GM18507 (cell line): ENCODE data around the gene ARHGAP15.

Experiments
- DNase-seq: peaks from one replicate; pipeline ENCODE4 v3.0.0; 2011; ENCODE audit warnings: low read depth; ENCODE audit not compliant: insufficient read length; ENCODE audit errors: extremely low spot score
- FAIRE-seq: peaks from 2 replicates; lab custom pipeline; 2011; peaks lifted over from hg19 to GRCh38; lab: Jason Lieb, UNC

Gene ARHGAP15

DNA sequence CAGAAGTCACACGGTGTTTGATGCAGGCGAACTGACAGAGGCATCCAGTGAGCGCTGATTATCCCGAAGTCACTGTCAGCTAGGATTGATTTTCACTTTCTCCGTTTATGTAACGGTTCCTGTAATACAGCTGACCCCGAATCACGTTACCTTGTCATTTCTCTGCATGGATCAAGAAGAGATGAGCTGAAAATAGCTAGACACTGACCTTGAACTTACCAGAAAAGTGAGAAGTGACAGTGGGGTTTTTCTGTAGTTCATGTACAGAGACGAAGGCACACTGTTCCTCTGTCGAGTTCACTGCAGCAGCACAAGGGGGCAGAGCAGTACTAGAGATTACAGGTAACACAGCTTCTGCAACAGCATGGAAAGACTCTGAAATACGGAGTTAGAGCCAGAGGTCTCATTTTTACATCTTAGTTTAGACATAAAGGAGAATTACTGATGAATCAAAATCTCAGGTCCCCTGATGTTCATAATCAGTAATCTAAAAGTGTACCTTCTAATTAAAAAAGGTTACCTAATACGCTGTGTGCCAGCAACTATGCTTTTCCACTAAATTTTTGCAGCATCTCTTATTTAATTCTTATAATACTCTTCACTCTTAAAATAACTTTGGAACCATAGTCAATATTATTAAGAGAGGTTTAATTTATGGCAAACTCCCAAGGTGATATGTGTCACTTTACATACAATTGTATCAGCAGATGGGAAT is 33.1 kb downstream of the ARHGAP15 start:
- peak; percentile 88 for FAIRE-seq
- DNase-seq, result no peak

- DNase-seq (no peak), FAIRE-seq (no peak)
These were observed 33.8 kb downstream of the ARHGAP15 start for GRCh38 chr2:143162997-143163396.

GRCh38 chr2:143163499-143163898 is 34.3 kb downstream of the ARHGAP15 start:
- no peak for DNase-seq
- FAIRE-seq, result peak; percentile 44

DNA sequence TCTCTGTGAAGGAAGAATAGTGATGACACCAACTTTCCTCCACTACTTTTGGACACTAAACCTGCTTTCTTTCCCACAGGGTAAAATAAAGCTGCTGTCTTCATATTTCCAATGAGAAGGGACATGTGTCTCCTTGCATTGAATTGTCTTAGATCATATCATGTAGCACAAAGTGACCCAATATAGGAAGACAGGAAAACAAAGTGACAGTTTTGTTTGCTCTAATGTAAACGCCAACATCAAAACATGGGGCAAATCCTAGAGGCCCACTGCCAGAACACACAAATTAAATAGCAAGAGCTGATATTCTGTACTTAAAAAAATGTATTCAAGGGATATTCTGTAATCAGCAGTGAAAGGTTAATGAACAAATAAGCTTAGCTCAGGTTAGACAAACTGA is 36.1 kb downstream of the ARHGAP15 start:
- DNase-seq, result no peak
- FAIRE-seq, result peak; percentile 9

DNA sequence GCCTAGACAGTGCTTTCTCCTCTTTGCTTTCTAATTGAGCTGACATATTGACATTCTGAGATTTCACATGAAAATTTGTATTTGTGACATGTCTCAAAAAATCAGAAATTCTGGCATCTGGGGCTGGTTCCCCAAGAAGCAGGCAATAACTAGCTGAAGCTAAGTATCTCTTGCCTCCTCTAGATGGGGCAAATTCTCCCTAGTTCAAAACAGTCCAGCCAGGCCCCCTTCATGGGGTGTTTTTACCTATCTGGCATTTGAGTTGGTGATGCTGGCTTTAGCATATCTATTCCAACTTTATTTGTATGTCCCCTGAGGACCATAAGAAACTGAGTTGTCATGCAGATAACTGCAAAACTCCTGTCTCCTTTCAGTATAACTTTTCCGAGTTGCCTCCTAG is 39.9 kb downstream of the ARHGAP15 start:
- no peak for FAIRE-seq

GRCh38 chr2:143171817-143172216 is 42.6 kb downstream of the ARHGAP15 start:
- no peak for FAIRE-seq
- no peak for DNase-seq

More for the DNA sequence above, 39.9 kb downstream of the ARHGAP15 start:
- DNase-seq, result no peak

DNA sequence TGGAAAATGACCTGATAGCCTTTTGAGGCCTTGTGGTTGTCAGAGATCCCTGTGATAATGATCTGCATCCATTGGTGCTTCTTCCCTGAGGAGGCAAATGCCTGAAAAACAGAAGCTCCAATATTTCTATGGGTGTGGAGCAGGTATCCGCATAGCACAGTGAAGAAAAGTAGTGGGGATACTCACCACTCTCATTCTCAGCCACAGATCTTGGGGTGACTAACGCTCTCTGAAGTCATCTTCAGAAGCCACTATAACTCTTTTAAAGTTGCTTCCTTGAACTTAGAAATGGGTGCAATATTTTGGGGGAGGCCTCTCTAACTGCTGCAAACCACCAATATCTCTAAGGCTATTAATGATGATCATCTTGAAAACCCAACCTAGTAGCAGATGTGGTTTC is 46.2 kb downstream of the ARHGAP15 start:
- FAIRE-seq, result no peak
- no peak for DNase-seq

DNA sequence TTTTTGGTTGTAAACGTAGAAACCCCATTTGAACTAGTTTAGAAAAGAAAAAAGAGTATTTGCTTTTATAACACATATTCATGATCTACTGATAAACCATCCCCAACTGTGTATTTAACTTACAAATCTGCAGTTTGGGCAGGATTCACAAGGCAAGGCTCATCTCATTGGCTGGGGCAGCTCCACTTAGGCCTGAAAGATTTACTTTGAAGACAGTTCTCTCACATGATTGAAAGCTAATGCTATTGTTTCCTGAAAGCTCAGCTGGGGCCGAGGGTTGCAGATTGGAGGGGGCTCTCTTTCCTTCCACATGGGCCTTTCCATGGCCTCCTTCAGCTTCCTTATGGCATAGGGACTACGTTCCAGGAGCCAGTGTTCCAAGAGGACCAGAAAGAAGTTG is 47.4 kb downstream of the ARHGAP15 start:
- no peak for DNase-seq
- peak; percentile 50 for FAIRE-seq

DNA sequence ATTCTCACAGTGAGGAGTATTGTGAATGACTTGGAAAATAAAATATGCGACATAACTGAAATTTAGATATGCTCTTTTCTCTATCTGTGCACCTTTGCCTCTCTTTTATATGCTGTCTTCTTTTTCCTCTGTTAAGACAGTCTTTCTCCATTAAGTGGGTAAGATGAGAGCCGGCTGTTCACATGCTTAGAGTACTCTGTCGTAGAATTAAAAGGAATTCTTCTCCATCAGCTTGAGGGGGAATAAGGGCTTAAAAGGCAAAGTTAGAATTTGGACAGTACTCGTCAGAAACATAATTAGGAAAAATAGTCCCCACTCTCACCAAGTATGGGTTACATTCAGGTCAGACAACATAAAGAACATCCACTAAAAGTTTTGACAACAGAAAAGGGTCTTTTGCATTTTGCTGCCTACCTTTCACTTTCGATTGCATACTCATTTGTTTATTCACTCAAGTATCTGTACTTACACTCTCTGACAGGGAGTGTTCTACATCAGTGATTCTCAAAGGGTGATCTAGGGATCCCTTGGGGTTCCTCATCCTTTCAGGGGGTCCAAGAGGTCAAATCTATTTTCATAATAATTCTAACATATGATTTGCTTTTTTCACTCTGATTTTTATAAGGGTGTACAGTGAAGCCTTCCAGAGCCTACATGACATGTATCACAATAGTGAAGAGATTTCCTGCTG is 48.0 kb downstream of the ARHGAP15 start:
- peak; percentile 87 for FAIRE-seq
- DNase-seq, result peak; percentile 26

DNA sequence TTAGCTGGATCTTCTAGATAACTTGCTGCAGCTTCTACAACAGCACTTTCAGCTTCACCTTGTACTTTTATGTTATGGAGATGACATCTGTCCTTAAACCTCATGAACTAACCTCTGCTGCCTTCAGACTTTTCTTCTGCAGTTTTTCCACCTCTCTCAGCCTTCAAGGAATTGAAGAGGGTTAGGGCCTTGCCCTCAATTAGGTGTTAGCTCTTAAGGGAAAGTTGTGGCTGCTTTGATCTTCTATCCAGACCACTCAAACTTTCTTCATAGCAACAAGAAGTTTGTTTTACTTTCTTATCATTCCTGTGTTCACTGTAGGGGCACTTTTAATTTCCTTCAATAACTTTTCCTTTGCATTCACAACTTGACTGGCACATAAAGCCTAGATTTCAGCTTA is 52.3 kb downstream of the ARHGAP15 start:
- DNase-seq (no peak), FAIRE-seq (peak; percentile 12)

- DNase-seq, result no peak
- FAIRE-seq, result no peak
These were observed 53.4 kb downstream of the ARHGAP15 start for GRCh38 chr2:143182649-143183048.

- DNase-seq (no peak), FAIRE-seq (peak; percentile 85)
These were observed 54.7 kb downstream of the ARHGAP15 start for GRCh38 chr2:143183804-143184463.

GRCh38 chr2:143186876-143187275 is 57.7 kb downstream of the ARHGAP15 start:
- no peak for FAIRE-seq
- DNase-seq, result no peak

GRCh38 chr2:143190431-143190830 is 61.2 kb downstream of the ARHGAP15 start:
- FAIRE-seq (no peak), DNase-seq (no peak)

- DNase-seq (no peak), FAIRE-seq (no peak)
These were observed 62.9 kb downstream of the ARHGAP15 start for GRCh38 chr2:143192106-143192505.

DNA sequence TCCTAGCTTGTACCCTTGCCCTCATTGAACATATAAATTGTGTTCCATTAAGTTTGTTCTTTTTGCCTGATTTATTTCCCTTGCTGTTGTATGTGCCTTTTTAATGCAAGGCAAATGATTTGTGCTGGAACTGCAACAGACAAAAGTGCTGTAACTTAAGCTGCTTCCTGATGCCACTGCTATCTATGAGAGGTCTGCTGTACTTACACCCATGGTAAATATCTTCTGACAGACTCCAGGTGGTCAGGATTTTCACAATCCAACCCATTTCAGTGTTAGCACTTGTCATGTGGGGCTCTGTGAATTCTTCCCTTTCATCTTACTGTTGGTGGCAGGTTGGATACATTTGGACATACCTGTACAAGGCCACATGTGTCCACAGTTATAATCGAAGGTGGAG is 63.5 kb downstream of the ARHGAP15 start:
- FAIRE-seq (no peak), DNase-seq (no peak)

DNA sequence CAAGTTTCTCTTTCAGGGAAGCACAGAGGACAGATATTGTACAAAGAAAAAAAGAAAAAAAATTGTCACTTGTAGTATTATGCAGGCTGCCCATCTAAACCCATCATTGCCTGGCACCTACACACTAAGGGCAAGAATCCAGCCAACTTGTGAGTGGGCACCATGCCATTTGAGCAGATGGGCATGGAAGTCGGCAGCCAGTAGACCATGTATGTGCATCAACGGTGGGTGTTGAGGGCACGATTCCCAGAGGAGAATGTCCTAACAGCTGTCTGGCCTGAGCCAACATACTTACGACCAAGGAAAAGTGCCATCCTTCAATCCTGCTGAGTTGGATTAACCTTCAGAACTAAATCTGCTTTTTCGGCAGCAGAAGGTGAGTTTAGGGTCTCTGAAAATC is 63.9 kb downstream of the ARHGAP15 start:
- no peak for FAIRE-seq
- DNase-seq, result no peak

DNA sequence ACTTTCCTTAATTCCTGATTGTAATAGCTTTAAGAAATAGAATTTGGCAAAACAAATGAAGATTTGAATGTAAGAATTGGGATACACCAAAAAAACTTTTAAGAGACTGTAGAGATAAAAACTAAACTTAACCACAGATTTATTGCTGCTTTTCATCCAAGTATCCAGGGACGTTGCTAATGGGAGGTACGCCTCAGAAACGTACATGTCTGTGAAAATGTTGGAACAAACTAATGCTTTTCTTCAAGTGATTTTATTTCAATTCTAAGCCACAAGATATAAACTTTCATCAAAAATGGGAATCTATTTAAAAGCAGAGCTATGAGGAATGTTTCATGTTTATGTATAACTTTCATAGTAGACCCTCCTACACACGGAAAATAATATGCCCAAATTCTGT is 66.3 kb downstream of the ARHGAP15 start:
- FAIRE-seq (peak; percentile 24), DNase-seq (no peak)

DNA sequence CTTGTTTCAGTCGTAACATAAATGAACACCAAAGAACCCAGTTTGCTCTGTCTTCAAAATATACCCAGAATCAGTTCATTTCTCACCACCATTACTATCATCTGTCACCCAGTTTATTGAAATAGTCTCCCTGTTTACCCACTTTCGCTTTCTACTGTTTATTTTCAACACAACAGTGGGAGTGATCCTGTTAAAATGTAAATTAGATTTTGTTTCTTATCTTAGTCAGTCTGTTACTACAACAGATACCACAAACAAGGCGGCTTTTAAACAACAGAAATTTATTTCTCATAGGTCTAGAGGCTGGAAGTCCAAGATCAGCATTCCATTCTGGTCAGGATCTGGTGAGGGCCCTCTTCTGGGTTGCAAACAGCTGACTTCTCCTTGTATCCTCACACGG is 74.8 kb downstream of the ARHGAP15 start:
- DNase-seq, result no peak
- no peak for FAIRE-seq

- peak; percentile 73 for FAIRE-seq
These were observed 76.0 kb downstream of the ARHGAP15 start for GRCh38 chr2:143205106-143205764.

More at GRCh38 chr2:143205106-143205764, 76.0 kb downstream of the ARHGAP15 start:
- DNase-seq, result no peak
